ENCODE measurements around the gene CACNA1H. TPM values are rescaled to one million over a fixed set of nuclear protein-coding genes. Genes with fewer than 3 reads are reported as not detected.

Gene CACNA1H
- 0.02 TPM in 1 of 2 replicates, not detected in the other for total RNA-seq

DNA sequence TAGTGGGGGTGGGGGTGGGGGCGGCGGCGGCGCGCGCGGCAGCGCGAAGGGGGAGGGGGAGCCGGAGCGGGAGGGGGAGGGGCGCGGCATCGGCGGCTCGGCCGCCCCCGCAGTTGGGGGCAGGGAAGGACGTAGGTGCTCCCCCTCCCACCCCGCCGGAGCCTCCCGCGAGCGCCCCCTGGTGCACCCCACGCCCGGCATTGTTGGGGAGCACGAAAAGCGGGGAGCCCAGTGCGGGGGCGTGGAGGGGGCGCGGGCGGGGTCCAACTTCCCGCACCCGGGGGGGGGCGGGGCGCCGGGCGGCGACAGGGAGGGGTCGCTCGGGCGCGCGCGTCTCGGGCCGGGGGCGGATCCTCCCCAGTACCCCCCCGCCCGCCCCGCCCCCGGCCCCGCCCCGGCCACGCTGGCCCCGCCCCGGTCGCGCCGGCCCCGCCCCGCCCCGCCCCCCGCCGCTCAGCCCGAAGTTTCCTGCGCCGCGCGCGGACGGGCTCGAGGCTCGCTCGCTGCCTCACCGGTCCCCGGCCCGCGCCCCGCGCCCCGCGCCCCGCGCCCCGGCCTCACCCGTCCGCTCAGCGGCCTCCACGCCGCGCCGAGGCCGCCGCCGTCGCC, at the start of gene CACNA1H:
TSS of gene CACNA1H (plus strand) at position 456 of the 609 bp plus-strand sequence. CDS start 632 bp downstream, outside the sequence.
- peak; percentile 54 for ATAC-seq (ENCODE audit: low read depth)
- TF ChIP-seq, protein P1, sequence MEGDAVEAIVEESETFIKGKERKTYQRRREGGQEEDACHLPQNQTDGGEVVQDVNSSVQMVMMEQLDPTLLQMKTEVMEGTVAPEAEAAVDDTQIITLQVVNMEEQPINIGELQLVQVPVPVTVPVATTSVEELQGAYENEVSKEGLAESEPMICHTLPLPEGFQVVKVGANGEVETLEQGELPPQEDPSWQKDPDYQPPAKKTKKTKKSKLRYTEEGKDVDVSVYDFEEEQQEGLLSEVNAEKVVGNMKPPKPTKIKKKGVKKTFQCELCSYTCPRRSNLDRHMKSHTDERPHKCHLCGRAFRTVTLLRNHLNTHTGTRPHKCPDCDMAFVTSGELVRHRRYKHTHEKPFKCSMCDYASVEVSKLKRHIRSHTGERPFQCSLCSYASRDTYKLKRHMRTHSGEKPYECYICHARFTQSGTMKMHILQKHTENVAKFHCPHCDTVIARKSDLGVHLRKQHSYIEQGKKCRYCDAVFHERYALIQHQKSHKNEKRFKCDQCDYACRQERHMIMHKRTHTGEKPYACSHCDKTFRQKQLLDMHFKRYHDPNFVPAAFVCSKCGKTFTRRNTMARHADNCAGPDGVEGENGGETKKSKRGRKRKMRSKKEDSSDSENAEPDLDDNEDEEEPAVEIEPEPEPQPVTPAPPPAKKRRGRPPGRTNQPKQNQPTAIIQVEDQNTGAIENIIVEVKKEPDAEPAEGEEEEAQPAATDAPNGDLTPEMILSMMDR (IDR thresholded peaks at IDR 0.05) = no peak
- intact Hi-C loops (cut with micrococcal nuclease) = no loop called here
- H3K27me3 Mint-ChIP-seq = peaks cover 13% of the 10 kb centered on the region
- no peaks in the 10 kb centered on the region for H3K36me3 Mint-ChIP-seq (ENCODE audit: low read depth)
- peaks cover 5% of the 10 kb centered on the region for H3K4me1 Mint-ChIP-seq
- ChIA-PET CTCF (no interaction called here), POLR2A (no interaction called here)
- DNase-seq = peak; percentile 29
- H3K9me3 Mint-ChIP-seq = no peaks in the 10 kb centered on the region
- no peak within 1 kb of the TSS for H3K27ac Mint-ChIP-seq
- H3K4me3 Mint-ChIP-seq = peak within 1 kb of the TSS; percentile 55

DNA sequence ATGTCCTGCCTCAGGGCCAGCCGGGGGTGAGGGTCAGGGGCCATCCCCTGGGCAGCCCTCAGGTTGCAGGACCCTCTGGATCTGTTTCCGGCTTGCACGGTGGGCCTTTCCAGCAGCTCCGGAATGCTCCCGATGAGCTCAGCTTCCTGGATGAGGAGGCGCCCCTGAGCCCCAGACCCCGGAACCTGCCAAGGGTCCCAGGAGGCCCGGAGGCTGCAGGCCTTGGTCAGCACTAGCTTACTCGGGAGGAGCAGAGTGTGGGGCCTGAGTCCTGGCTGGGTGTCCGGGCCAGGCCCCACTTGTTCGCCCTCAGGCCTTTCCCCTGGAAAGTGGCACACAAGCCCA, 49.3 kb upstream of the CACNA1H start:
- no peaks in the 10 kb centered on the region for H3K36me3 Mint-ChIP-seq (ENCODE audit: low read depth)
- no peak for ATAC-seq (ENCODE audit: low read depth)
- no peak overlapping the region for H3K4me3 Mint-ChIP-seq
- no peaks in the 10 kb centered on the region for H3K9me3 Mint-ChIP-seq
- ChIA-PET POLR2A (interaction anchor here (0.6 kb wide), 1 partner anchor 295 kb away, joined by 3 read pairs; no protein-coding TSS in a partner anchor), CTCF (interaction anchor here (1.0 kb wide), 1 partner anchor 197 kb away, joined by 4 read pairs; no protein-coding TSS in a partner anchor)
- TF ChIP-seq, protein P1 (IDR thresholded peaks at IDR 0.05) = no peak
- H3K4me1 Mint-ChIP-seq = no peaks in the 10 kb centered on the region
- intact Hi-C loops (cut with micrococcal nuclease) = loop anchor here (1.0 kb wide), 1 partner anchor 392 kb away; no protein-coding TSS in a partner anchor
- peaks cover 11% of the 10 kb centered on the region for H3K27me3 Mint-ChIP-seq
- DNase-seq = no peak
- no peak overlapping the region for H3K27ac Mint-ChIP-seq

DNA sequence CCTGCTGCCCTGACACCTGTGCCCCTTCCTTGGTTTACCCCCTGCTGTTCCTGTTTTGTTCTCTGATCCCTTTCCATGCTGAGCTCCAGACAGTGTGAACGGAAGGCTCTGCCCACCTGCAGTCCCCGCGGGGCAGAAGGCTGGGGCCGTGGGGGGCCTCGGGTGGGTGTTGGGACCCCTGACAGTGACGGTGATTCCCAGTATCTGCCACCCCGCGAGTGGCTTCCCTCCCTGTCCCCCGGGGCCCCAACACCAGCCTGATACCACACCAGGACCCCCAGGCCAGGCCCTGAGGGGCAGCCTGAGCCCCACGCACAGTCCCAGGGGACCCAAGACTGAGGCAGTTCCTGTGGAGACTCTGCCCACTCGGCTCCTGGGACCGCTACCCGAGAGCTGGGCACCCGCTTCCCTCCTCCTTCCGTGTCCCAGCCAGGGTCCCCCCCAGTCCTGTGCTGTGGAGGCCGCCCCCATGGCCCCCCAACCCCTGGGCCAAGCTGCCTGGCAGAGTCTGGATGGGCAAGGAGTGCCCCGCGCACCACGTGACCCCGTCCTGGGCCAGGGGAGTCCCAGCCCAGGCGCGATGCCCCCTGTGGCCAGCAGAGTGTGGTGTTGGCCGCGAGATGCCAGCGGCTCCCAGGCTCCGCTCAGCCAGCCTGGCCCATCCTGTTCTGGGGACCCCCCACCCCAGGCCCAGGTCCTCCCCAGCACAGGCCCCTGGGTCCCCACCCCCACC, 46.9 kb upstream of the CACNA1H start:
- intact Hi-C loops (cut with micrococcal nuclease) = no loop called here
- ChIA-PET CTCF (no interaction called here), POLR2A (no interaction called here)
- TF ChIP-seq, protein P1 (IDR thresholded peaks at IDR 0.05) = no peak
- Mint-ChIP-seq H3K9me3 (no peaks in the 10 kb centered on the region), H3K27ac (no peak overlapping the region), H3K4me1 (no peaks in the 10 kb centered on the region), H3K27me3 (peaks cover 15% of the 10 kb centered on the region), H3K4me3 (no peak overlapping the region), H3K36me3 (ENCODE audit: low read depth) (no peaks in the 10 kb centered on the region)
- peak; percentile 56 for ATAC-seq (ENCODE audit: low read depth)
- no peak for DNase-seq

DNA sequence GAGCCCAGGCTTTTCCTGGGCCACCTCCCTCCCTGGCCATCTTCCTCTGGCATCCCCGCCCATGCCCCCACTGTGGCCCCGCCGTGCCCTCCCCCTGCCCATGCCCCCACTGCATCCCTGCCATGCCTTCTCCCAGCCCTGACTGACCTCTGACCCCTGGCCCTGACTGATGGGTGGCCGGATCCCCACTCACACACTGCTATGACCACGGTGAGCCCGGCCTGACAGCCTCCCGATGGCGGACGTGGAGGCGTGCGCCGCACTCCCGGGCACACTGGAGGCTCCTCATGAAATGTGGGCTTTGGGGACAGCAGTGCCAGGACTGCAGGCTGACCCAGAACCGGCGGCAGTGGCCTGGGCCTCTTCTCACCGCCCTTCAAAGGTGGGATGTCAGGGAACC, 46.2 kb upstream of the CACNA1H start:
- ATAC-seq (ENCODE audit: low read depth) (no peak), DNase-seq (no peak)
- TF ChIP-seq, protein P1 (IDR thresholded peaks at IDR 0.05) = no peak
- intact Hi-C loops (cut with micrococcal nuclease) = no loop called here
- Mint-ChIP-seq H3K36me3 (ENCODE audit: low read depth) (no peaks in the 10 kb centered on the region), H3K4me1 (no peaks in the 10 kb centered on the region), H3K9me3 (no peaks in the 10 kb centered on the region), H3K4me3 (no peak overlapping the region), H3K27me3 (peaks cover 15% of the 10 kb centered on the region), H3K27ac (no peak overlapping the region)
- ChIA-PET POLR2A (no interaction called here), CTCF (no interaction called here)

DNA sequence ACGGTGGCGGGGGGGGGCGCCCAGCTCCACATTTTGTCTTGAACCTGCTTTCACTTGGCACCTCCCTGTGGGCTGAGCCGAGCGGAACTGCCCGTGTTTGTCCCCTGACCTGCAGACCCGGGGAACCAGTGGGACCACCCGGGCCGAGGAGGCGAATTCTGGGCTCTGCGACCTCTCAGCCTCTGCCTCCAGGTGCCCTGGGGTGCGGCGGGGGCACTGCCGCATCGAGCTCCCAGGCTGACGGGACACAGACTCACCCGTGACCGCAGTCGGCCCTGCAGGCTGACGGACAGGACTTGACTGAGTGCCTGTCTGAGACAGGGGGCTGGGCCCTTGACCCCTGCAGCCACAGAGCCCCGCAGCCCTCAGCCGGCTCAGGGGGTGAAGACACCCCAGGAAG, 45.8 kb upstream of the CACNA1H start:
- H3K4me3 Mint-ChIP-seq = no peak overlapping the region
- POLR2A ChIA-PET = no interaction called here
- DNase-seq (no peak), ATAC-seq (ENCODE audit: low read depth) (no peak)
- intact Hi-C loops (cut with micrococcal nuclease) = no loop called here
- H3K27me3 Mint-ChIP-seq = peaks cover 15% of the 10 kb centered on the region
- CTCF ChIA-PET = no interaction called here
- H3K27ac Mint-ChIP-seq = no peak overlapping the region
- TF ChIP-seq, protein P1 (IDR thresholded peaks at IDR 0.05) = no peak
- no peaks in the 10 kb centered on the region for H3K36me3 Mint-ChIP-seq (ENCODE audit: low read depth)
- no peaks in the 10 kb centered on the region for H3K9me3 Mint-ChIP-seq
- H3K4me1 Mint-ChIP-seq = no peaks in the 10 kb centered on the region
